H9 (cell line): ENCODE measurements around the gene SCN8A. TPM values are rescaled to one million over a fixed set of nuclear protein-coding genes. Genes with fewer than 3 reads are reported as not detected.

Experiments
- DNase-seq: peaks from one replicate; pipeline ENCODE4 v3.0.0-alpha.2; 2017
- H2AFZ ChIP-seq: one replicate; pipeline ENCODE4 v1.6.1; 2013; ENCODE audit warnings: mild to moderate bottlenecking, low read length, control low read depth, moderate library complexity
- H2AK5ac ChIP-seq: 2 replicates; pipeline ENCODE4 v1.6.1; 2013; ENCODE audit warnings: low read length, control low read depth, mixed read lengths; ENCODE audit not compliant: insufficient read length
- H2BK120ac ChIP-seq: one replicate; pipeline ENCODE4 v1.6.1; 2013; ENCODE audit warnings: low read depth, mild to moderate bottlenecking, low read length, control low read depth, inconsistent platforms; ENCODE audit not compliant: poor library complexity, severe bottlenecking
- H2BK12ac ChIP-seq: 2 replicates; pipeline ENCODE4 v1.6.1; 2013; ENCODE audit warnings: low read length, control low read depth, mixed read lengths, low read depth; ENCODE audit not compliant: insufficient read length
- H2BK15ac ChIP-seq: 2 replicates; pipeline ENCODE4 v1.6.1; 2013; ENCODE audit warnings: low read depth, low read length, control low read depth
- H2BK20ac ChIP-seq: one replicate; pipeline ENCODE4 v1.6.1; 2013; ENCODE audit warnings: low read depth, mild to moderate bottlenecking, low read length, control low read depth, inconsistent platforms; ENCODE audit not compliant: poor library complexity, severe bottlenecking
- H2BK5ac ChIP-seq: 2 replicates; pipeline ENCODE4 v1.6.1; 2013; ENCODE audit warnings: low read length, control low read depth, mixed read lengths; ENCODE audit not compliant: insufficient read length
- H3K14ac ChIP-seq: 2 replicates; pipeline ENCODE4 v1.6.1; 2013; ENCODE audit warnings: low read length, control low read depth; ENCODE audit not compliant: insufficient read depth
- H3K18ac ChIP-seq: 2 replicates; pipeline ENCODE4 v1.6.1; 2013; ENCODE audit warnings: low read depth, mild to moderate bottlenecking, mixed read lengths, low read length, control low read depth; ENCODE audit not compliant: insufficient read length
- H3K23ac ChIP-seq: 2 replicates; pipeline ENCODE4 v1.6.1; 2013; ENCODE audit warnings: low read length, control low read depth, mixed read lengths, low read depth; ENCODE audit not compliant: insufficient read length
- H3K23me2 ChIP-seq: 2 replicates; pipeline ENCODE4 v1.6.1; 2013; ENCODE audit warnings: low read depth, mild to moderate bottlenecking, mixed read lengths, low read length, control low read depth; ENCODE audit not compliant: insufficient read length, poor library complexity, severe bottlenecking
- H3K27ac ChIP-seq: 2 replicates; pipeline ENCODE4 v1.5.1; 2013; ENCODE audit warnings: low read length, control low read depth, mixed read lengths, low read depth; ENCODE audit not compliant: insufficient read length
- H3K27me3 ChIP-seq: 2 replicates; pipeline ENCODE4 v1.6.1; 2013; ENCODE audit warnings: low read length, control low read depth, inconsistent platforms; ENCODE audit not compliant: insufficient read depth
- H3K4ac ChIP-seq: 2 replicates; pipeline ENCODE4 v1.6.1; 2013; ENCODE audit warnings: low read depth, mild to moderate bottlenecking, control low read depth, inconsistent platforms, low read length, moderate library complexity
- H3K4me1 ChIP-seq: 2 replicates; pipeline ENCODE4 v1.6.1; 2013; ENCODE audit warnings: low read length, control low read depth, inconsistent platforms; ENCODE audit not compliant: insufficient read depth
- H3K4me2 ChIP-seq: 2 replicates; pipeline ENCODE4 v1.6.1; 2013; ENCODE audit warnings: low read length, control low read depth, mixed read lengths; ENCODE audit not compliant: insufficient read length, insufficient read depth
- H3K56ac ChIP-seq: 2 replicates; pipeline ENCODE4 v1.6.1; 2013; ENCODE audit warnings: low read depth, mild to moderate bottlenecking, mixed read lengths, low read length, control low read depth; ENCODE audit not compliant: insufficient read length
- H3K79me1 ChIP-seq: 2 replicates; pipeline ENCODE4 v1.6.1; 2013; ENCODE audit warnings: low read depth, mild to moderate bottlenecking, moderate library complexity, low read length, control low read depth, inconsistent platforms; ENCODE audit not compliant: insufficient read depth, poor library complexity, severe bottlenecking
- H3K79me2 ChIP-seq: 2 replicates; pipeline ENCODE4 v1.6.1; 2013; ENCODE audit warnings: low read length, control low read depth, inconsistent platforms; ENCODE audit not compliant: insufficient read depth
- H3K9ac ChIP-seq: 2 replicates; pipeline ENCODE4 v1.6.1; 2013; ENCODE audit warnings: low read length, control low read depth, mixed read lengths; ENCODE audit not compliant: insufficient read length; ENCODE audit errors: extremely low read depth
- H3K9me3 ChIP-seq: one replicate; pipeline ENCODE4 v1.6.1; 2013; ENCODE audit warnings: low read depth, low read length, inconsistent platforms; ENCODE audit not compliant: control insufficient read depth
- H3T11ph ChIP-seq: one replicate; pipeline ENCODE4 v1.6.1; 2013; ENCODE audit warnings: mild to moderate bottlenecking, low read length, control low read depth, inconsistent platforms
- H4K20me1 ChIP-seq: one replicate; pipeline ENCODE4 v1.6.1; 2013; ENCODE audit not compliant: control insufficient read depth, insufficient read length, insufficient read depth
- H4K5ac ChIP-seq: 2 replicates; pipeline ENCODE4 v1.6.1; 2013; ENCODE audit warnings: low read depth, mild to moderate bottlenecking, mixed read lengths, low read length, control low read depth; ENCODE audit not compliant: insufficient read length
- H4K8ac ChIP-seq: replicated peaks from 2 replicates; pipeline ENCODE4 v1.6.1; 2013; ENCODE audit warnings: low read length, control low read depth, mixed read lengths, low read depth; ENCODE audit not compliant: insufficient read length
- H4K91ac ChIP-seq: 2 replicates; pipeline ENCODE4 v1.6.1; 2013; ENCODE audit warnings: low read depth, mild to moderate bottlenecking, moderate library complexity, mixed read lengths, low read length, control low read depth; ENCODE audit not compliant: insufficient read length
- H3K27ac Mint-ChIP-seq, 3 experiments: 2 replicates in 2 of 3; 3 replicates in 1 of 3; pipeline ENCODE4 v1.8.0; 2020 to 2021; ENCODE audit warnings: mixed read lengths in 3 of 3, mild to moderate bottlenecking in 1 of 3, moderate library complexity in 1 of 3
- H3K27me3 Mint-ChIP-seq: 2 replicates; pipeline ENCODE4 v1.8.0; 2021; ENCODE audit warnings: low read depth, mild to moderate bottlenecking, moderate library complexity, mixed read lengths
- H3K36me3 Mint-ChIP-seq, 3 experiments: 2 replicates in 2 of 3; 3 replicates in 1 of 3; pipeline ENCODE4 v1.8.0; 2020 to 2021; ENCODE audit warnings: low read depth in 3 of 3, mixed read lengths in 3 of 3; ENCODE audit not compliant: insufficient read depth in 1 of 3
- H3K4me1 Mint-ChIP-seq, 2 experiments: 2 replicates each; pipeline ENCODE4 v1.8.0; 2020; ENCODE audit warnings: mixed read lengths in 2 of 2
- H3K4me3 Mint-ChIP-seq, 2 experiments: 2 replicates in 1 of 2; 3 replicates in 1 of 2; pipeline ENCODE4 v1.8.0; 2020 to 2021; ENCODE audit warnings: mild to moderate bottlenecking in 2 of 2, mixed read lengths in 2 of 2, moderate library complexity in 1 of 2
- H3K9me3 Mint-ChIP-seq, 2 experiments: 2 replicates in 1 of 2; 3 replicates in 1 of 2; pipeline ENCODE4 v1.8.0; 2020; ENCODE audit warnings: mild to moderate bottlenecking in 2 of 2, mixed read lengths in 2 of 2, moderate library complexity in 1 of 2
- WGBS: extraction: QIAGEN DNeasy Blood & Tissue Kit; methylation state at CpG from one replicate; pipeline ENCODE4 v1.1.7; 2013; ENCODE audit warnings: missing lambda C conversion rate, low lambda C conversion rate, mixed read lengths; ENCODE audit not compliant: insufficient read length; ENCODE audit errors: extremely low coverage; 5-methylcytosine and 5-hydroxymethylcytosine counted together
- total RNA-seq: library from RNA; stranded (reverse); gene quantifications from 2 replicates; pipeline ENCODE4 v1.2.1, GENCODE V29; 2021
- TF ChIP-seq, protein P1 (sequence below): fragments of 200-600 bp; sonication (generic); conservative IDR thresholded peaks from 3 replicates; pipeline ENCODE4 v1.8.0; 2021; ENCODE audit warnings: antibody characterized with exemption, mild to moderate bottlenecking

The SCN8A gene
- total RNA-seq, 1 experiment from 2014 or later = 15.2 TPM

DNA sequence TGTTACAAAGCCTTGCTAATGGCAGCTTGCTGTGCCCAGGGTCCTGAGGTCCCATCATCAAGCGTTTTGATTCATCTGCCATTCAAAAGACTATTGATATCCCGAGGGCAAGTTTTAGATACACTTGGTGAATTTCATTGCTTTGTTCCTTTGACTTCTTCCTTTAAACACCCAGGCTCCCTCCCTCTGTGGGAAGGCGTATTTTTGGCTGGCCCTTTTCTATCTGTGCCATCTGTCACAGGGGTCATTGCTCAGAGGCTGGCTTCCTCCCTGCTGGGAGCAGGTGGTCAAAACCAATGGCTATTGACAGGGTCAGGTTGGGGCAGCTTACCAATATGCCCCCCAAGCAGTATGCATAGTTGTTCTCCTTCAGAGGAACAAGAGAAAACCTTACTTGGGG lies 40.0 kb downstream of the SCN8A start:
- no peaks in the 10 kb centered on the region for H3K9me3 ChIP-seq
- H3T11ph ChIP-seq = no peak overlapping the region
- no peak overlapping the region for H2BK20ac ChIP-seq
- H3K9ac ChIP-seq = no peak overlapping the region
- no peak overlapping the region for H2BK120ac ChIP-seq
- H3K27me3 ChIP-seq = no peaks in the 10 kb centered on the region
- DNase-seq = no peak
- no CpG with 5 or more reads among the region's 3 CpGs for WGBS
- H3K36me3 Mint-ChIP-seq = peaks cover 0 to 9% (median 1%) of the 10 kb centered on the region in 3 experiments; a peak in 3 of 7 replicates
- no peak overlapping the region for H3K27ac ChIP-seq
- H2BK15ac ChIP-seq = no peak overlapping the region
- no peak overlapping the region for H3K4ac ChIP-seq
- H3K9me3 Mint-ChIP-seq = peaks cover under 1 to 3% of the 10 kb centered on the region in 2 experiments; a peak in 3 of 5 replicates
- H3K4me3 Mint-ChIP-seq = no peak overlapping the region
- no peak overlapping the region for H2AK5ac ChIP-seq
- TF ChIP-seq, protein P1, sequence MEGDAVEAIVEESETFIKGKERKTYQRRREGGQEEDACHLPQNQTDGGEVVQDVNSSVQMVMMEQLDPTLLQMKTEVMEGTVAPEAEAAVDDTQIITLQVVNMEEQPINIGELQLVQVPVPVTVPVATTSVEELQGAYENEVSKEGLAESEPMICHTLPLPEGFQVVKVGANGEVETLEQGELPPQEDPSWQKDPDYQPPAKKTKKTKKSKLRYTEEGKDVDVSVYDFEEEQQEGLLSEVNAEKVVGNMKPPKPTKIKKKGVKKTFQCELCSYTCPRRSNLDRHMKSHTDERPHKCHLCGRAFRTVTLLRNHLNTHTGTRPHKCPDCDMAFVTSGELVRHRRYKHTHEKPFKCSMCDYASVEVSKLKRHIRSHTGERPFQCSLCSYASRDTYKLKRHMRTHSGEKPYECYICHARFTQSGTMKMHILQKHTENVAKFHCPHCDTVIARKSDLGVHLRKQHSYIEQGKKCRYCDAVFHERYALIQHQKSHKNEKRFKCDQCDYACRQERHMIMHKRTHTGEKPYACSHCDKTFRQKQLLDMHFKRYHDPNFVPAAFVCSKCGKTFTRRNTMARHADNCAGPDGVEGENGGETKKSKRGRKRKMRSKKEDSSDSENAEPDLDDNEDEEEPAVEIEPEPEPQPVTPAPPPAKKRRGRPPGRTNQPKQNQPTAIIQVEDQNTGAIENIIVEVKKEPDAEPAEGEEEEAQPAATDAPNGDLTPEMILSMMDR = no peak
- peak overlapping the region in 1 of 3 experiments; percentile 33; a peak in 1 of 7 replicates for H3K27ac Mint-ChIP-seq
- 0 out of 2 replicates have a peak overlapping the region, but pooled peaks have one; percentile 27 for H3K14ac ChIP-seq
- no peak overlapping the region for H3K56ac ChIP-seq
- no peak overlapping the region for H2BK12ac ChIP-seq
- H4K8ac ChIP-seq = no peak overlapping the region
- H4K5ac ChIP-seq = no peak overlapping the region
- H4K91ac ChIP-seq = no peak overlapping the region
- no peak overlapping the region for H3K23ac ChIP-seq
- no peaks in the 10 kb centered on the region for H3K79me1 ChIP-seq
- H3K4me1 Mint-ChIP-seq = peaks cover 42% of the 10 kb centered on the region in 2 experiments
- no peak overlapping the region for H2BK5ac ChIP-seq
- peaks cover 11% of the 10 kb centered on the region; the same call in 1 of the 2 replicates for H3K79me2 ChIP-seq
- no peak overlapping the region for H2AFZ ChIP-seq
- no peak overlapping the region for H3K18ac ChIP-seq
- peaks cover 8% of the 10 kb centered on the region; the same call in 1 of the 2 replicates for H3K4me1 ChIP-seq
- H4K20me1 ChIP-seq = no peaks in the 10 kb centered on the region
- H3K27me3 Mint-ChIP-seq = no peaks in the 10 kb centered on the region; the same call in 1 of the 2 replicates
- no peaks in the 10 kb centered on the region for H3K23me2 ChIP-seq
- no peak overlapping the region for H3K4me2 ChIP-seq
